ENCODE measurements around the gene BACH2. TPM values are rescaled to one million over a fixed set of nuclear protein-coding genes. Genes with fewer than 3 reads are reported as not detected.

BACH2 gene
- total and polyA plus RNA-seq, 10 of the 15 experiments (the other 5 are each of a cell fraction or from before 2014, with no cell fraction given): 0.03 to 0.28 (median 0.04) TPM; not detected in 3

DNA sequence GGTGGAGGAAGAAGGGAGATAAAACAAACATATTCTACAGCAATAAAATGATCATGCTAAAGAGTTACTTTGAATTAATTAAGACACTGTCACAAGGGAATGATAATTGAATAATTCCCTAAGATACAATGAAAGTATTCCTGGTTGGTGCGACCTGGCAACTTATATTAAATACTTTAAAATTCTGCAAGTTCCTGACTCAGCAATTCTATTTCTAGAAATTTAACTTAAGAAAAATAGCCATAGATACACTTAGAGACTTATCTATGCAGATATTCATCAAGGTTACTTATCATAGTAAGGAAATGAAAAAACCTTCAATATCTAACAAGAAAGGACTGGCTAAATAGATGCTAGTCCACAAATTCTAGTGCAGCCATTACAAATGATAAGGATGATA lies 156.0 kb downstream of the BACH2 start:
- Histone ChIP-seq H3K9me3 (replicated peaks; ENCODE audit: control insufficient read depth, insufficient read depth, low read length) (no peaks in the 10 kb centered on the region), H3K4me1 (ENCODE audit: control insufficient read depth, insufficient read depth, low read length) (no peaks in the 10 kb centered on the region), H3K4me2 (ENCODE audit: control insufficient read depth, insufficient read depth) (no peak overlapping the region), H3K36me3 (ENCODE audit: control insufficient read depth in 2 of 2, insufficient read depth in 2 of 2, low read length in 1 of 2) (no peaks in the 10 kb centered on the region), H4K20me1 (ENCODE audit: control insufficient read depth, insufficient read depth) (no peaks in the 10 kb centered on the region), H3K27ac (ENCODE audit: control insufficient read depth, insufficient read depth) (no peak overlapping the region), H3K4me3 (no peak overlapping the region), H3K9ac (ENCODE audit: control insufficient read depth, insufficient read depth, low read length) (no peak overlapping the region), H3K27me3 (replicated peaks in 1 of 2; ENCODE audit: control insufficient read depth in 2 of 2, insufficient read depth in 2 of 2, low read length in 1 of 2) (no peaks in the 10 kb centered on the region; a peak in 1 of 4 replicates), H2AFZ (ENCODE audit: control insufficient read depth, low read depth, low read length) (no peak overlapping the region), H3K79me2 (ENCODE audit: control insufficient read depth, insufficient read depth, low read length) (no peaks in the 10 kb centered on the region)
- intact Hi-C loops (cut with micrococcal nuclease; ENCODE audit: unreplicated experiment): no loop called here
- FAIRE-seq (no peak), DNase-seq (ENCODE audit: low read depth, low spot score) (no peak), ATAC-seq (no peak)
- ChIA-PET CTCF (no interaction called here), RAD21 (ENCODE audit: unreplicated experiment) (no interaction called here), POLR2A (no interaction called here), SMC1A (ENCODE audit: uncharacterized antibody, unreplicated experiment) (no interaction called here)
- in situ Hi-C loops (cut with MboI): no loop called here
- BruUV-seq (replicated peaks): no TSS peak
- TF ChIP-seq SREBF2 (IDR thresholded peaks at IDR 0.05; ENCODE audit: low read length): no peak
- TF ChIP-seq RAD51 (IDR thresholded peaks at IDR 0.05): no peak
- TF ChIP-seq EED (IDR thresholded peaks at IDR 0.05; ENCODE audit: low read depth): no peak
- no peak for TF ChIP-seq ATF7 (IDR thresholded peaks at IDR 0.05; ENCODE audit: low read depth)
- no peak for TF ChIP-seq CREM (IDR thresholded peaks at IDR 0.05; ENCODE audit: low read depth)
- TF ChIP-seq ETV6 (conservative IDR thresholded peaks at IDR 0.05 in 1 of 2, IDR thresholded peaks at IDR 0.05 in 1 of 2; ENCODE audit: borderline replicate concordance in 1 of 2, low read depth in 1 of 2): no peak
- TF ChIP-seq, protein P1, sequence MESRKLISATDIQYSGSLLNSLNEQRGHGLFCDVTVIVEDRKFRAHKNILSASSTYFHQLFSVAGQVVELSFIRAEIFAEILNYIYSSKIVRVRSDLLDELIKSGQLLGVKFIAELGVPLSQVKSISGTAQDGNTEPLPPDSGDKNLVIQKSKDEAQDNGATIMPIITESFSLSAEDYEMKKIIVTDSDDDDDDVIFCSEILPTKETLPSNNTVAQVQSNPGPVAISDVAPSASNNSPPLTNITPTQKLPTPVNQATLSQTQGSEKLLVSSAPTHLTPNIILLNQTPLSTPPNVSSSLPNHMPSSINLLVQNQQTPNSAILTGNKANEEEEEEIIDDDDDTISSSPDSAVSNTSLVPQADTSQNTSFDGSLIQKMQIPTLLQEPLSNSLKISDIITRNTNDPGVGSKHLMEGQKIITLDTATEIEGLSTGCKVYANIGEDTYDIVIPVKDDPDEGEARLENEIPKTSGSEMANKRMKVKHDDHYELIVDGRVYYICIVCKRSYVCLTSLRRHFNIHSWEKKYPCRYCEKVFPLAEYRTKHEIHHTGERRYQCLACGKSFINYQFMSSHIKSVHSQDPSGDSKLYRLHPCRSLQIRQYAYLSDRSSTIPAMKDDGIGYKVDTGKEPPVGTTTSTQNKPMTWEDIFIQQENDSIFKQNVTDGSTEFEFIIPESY (IDR thresholded peaks at IDR 0.05): no peak
- no peak for TF ChIP-seq EP300 (IDR thresholded peaks at IDR 0.05; ENCODE audit: borderline replicate concordance in 1 of 2, control insufficient read depth in 1 of 2, low read depth in 2 of 2, low read length in 2 of 2)
- no peak for TF ChIP-seq BRCA1 (IDR thresholded peaks at IDR 0.05; ENCODE audit: low read depth, low read length)
- TF ChIP-seq SUZ12 (IDR thresholded peaks at IDR 0.05; ENCODE audit: unreplicated experiment): no peak
- TF ChIP-seq, protein P2, sequence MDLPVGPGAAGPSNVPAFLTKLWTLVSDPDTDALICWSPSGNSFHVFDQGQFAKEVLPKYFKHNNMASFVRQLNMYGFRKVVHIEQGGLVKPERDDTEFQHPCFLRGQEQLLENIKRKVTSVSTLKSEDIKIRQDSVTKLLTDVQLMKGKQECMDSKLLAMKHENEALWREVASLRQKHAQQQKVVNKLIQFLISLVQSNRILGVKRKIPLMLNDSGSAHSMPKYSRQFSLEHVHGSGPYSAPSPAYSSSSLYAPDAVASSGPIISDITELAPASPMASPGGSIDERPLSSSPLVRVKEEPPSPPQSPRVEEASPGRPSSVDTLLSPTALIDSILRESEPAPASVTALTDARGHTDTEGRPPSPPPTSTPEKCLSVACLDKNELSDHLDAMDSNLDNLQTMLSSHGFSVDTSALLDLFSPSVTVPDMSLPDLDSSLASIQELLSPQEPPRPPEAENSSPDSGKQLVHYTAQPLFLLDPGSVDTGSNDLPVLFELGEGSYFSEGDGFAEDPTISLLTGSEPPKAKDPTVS (IDR thresholded peaks at IDR 0.05; ENCODE audit: low read depth, low read length): no peak
- TF ChIP-seq, protein P3, sequence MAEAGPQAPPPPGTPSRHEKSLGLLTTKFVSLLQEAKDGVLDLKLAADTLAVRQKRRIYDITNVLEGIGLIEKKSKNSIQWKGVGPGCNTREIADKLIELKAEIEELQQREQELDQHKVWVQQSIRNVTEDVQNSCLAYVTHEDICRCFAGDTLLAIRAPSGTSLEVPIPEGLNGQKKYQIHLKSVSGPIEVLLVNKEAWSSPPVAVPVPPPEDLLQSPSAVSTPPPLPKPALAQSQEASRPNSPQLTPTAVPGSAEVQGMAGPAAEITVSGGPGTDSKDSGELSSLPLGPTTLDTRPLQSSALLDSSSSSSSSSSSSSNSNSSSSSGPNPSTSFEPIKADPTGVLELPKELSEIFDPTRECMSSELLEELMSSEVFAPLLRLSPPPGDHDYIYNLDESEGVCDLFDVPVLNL (IDR thresholded peaks at IDR 0.05; ENCODE audit: low read depth, low read length): no peak
- TF ChIP-seq WRNIP1 (IDR thresholded peaks at IDR 0.05; ENCODE audit: borderline replicate concordance, low read depth, low read length): no peak
- WGBS (ENCODE audit: insufficient coverage, insufficient replicate concordance, low lambda C conversion rate, missing lambda C conversion rate): 74% methylated on average over 1 of the region's 1 CpG
